RKO (cell line): ENCODE data around the gene SEZ6.

Experiments used
- DNase-seq: peaks from one replicate; pipeline ENCODE4 v3.0.0-alpha.2; 2016; ENCODE audit warnings: low spot score

SEZ6 gene

GRCh38 chr17:29005936-29006511 is at the start of gene SEZ6:
Gene SEZ6 (minus strand): TSS chr17:29006033. CDS start chr17:29005869, 164 bp downstream.
- DNase-seq: no peak

- no peak for DNase-seq
Observed at GRCh38 chr17:29054835-29055234, 49.0 kb upstream of the SEZ6 start.

GRCh38 chr17:29051731-29052130 is 45.9 kb upstream of the SEZ6 start:
- no peak for DNase-seq

GRCh38 chr17:29051194-29051593 is 45.4 kb upstream of the SEZ6 start:
- DNase-seq: no peak

GRCh38 chr17:29050176-29050575 is 44.3 kb upstream of the SEZ6 start:
- no peak for DNase-seq

GRCh38 chr17:29049541-29050145 is 43.8 kb upstream of the SEZ6 start:
- DNase-seq: no peak

GRCh38 chr17:29048440-29049368 is 42.9 kb upstream of the SEZ6 start:
- DNase-seq: no peak

GRCh38 chr17:29046473-29046839 is 40.6 kb upstream of the SEZ6 start:
- DNase-seq: no peak

- DNase-seq: no peak
Observed at GRCh38 chr17:29045734-29046472, 40.1 kb upstream of the SEZ6 start.

- DNase-seq: no peak
Observed at GRCh38 chr17:29045026-29045425, 39.2 kb upstream of the SEZ6 start.

GRCh38 chr17:29043539-29044145 is 37.8 kb upstream of the SEZ6 start:
- DNase-seq: no peak

- DNase-seq: no peak
Observed at GRCh38 chr17:29042679-29043538, 37.1 kb upstream of the SEZ6 start, which contains the start of gene PIPOX. Gene PIPOX (plus strand): TSS chr17:29043141. CDS start chr17:29043226, 85 bp downstream.

GRCh38 chr17:29042026-29042678 is 36.3 kb upstream of the SEZ6 start:
- DNase-seq: no peak

GRCh38 chr17:29041571-29041970 is 35.7 kb upstream of the SEZ6 start:
- DNase-seq: no peak

GRCh38 chr17:29041091-29041490 is 35.3 kb upstream of the SEZ6 start:
- no peak for DNase-seq

- no peak for DNase-seq
Observed at GRCh38 chr17:29039764-29040598, 34.1 kb upstream of the SEZ6 start.

- DNase-seq: no peak
Observed at GRCh38 chr17:29038085-29038795, 32.4 kb upstream of the SEZ6 start.

- DNase-seq: no peak
Observed at GRCh38 chr17:29037739-29038084, 31.9 kb upstream of the SEZ6 start.

- DNase-seq: no peak
Observed at GRCh38 chr17:29036584-29036983, 30.8 kb upstream of the SEZ6 start.
